ENCODE measurements around the gene RPS6KA5.

RPS6KA5 gene

DNA sequence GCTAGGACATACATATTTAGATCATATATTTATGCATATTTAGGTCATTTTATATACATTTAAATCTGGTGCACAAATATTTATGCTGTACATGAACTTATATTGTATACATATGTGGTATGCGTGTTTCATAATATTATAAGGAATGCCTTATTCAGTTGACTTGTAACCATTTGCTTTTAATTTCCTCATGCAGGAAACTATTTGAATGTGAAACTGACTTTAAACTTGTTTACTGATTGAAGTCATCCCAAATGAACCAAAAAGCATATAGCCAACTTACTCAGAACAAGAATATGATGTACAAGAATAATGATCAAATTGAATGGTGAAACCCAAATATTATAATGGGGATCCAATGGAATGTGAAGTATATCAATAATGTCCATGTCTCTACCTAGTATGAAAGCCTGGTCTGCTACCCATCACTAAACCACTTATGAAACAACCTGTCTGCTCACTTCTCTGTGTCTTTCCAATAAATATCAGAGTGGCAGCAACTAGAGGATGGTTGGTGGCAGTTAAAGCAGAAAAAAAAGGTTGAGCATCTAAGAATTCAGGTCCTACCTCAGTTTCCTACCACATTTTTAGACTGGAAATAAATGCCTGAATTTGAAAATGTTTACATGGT lies 38.3 kb downstream of the RPS6KA5 start:
- DNase-seq, result no peak

GRCh38 chr14:91021115-91021514 lies 39.3 kb downstream of the RPS6KA5 start:
- no peak for DNase-seq

- no peak for DNase-seq
Observed at GRCh38 chr14:91019673-91020072, 40.8 kb downstream of the RPS6KA5 start.

DNA sequence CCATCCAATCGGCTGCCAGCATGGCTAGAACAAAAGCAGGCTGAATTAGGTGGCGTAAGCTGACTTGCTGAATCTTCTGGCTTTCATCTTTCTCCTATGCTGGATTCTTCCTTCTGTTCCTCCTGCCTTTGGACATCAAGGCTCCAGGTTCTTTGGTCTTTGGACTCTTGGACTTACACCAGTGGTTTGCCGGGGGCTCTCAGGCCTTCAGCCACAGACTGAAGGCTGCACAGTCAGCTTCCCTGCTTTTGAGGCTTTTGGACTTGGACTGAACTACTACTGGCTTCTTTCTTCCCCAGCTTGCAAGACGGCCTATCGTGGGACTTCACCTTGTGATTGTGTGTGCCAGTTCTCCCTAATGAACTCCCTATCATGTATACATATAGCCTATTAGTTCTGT lies 42.0 kb downstream of the RPS6KA5 start:
- no peak for DNase-seq

- no peak for DNase-seq
Observed at GRCh38 chr14:91016800-91017410, 43.5 kb downstream of the RPS6KA5 start.

DNA sequence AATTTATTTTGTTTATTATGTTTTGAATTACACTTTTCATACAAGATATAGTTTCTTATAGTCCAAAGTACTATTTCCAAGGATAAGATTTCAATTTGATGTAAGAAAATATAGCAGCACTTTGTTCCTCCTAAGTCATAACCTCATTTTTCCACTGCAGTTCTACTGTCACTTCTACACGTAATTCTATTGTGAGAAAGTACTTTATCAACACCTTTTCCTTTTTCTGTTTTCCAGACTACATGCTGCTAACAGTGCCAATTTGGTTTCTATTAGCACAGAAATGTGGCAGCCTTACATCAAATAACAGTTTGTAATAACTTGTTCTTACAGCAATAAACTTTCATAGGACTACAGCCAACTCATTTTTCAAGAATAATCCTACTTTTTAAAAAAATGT lies 45.0 kb downstream of the RPS6KA5 start:
- DNase-seq, result no peak

DNA sequence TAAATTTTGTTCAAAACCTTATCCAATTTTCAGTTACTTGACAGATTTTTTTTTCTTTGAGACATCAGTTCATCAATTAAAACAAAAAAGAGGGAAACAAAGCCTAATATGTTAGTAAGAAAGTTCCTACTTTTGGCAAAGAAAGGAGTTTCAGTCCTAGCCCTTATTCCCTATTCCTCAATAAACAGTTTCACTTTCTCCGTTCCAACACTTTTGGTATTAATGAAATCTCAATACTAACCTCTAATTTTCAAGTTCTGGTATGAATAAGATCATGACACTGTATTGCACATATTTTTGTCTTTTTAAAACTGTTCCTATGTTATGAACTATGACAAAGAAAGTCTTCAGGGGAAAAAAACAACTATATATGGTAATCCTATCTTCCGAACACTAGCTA lies 48.4 kb downstream of the RPS6KA5 start:
- DNase-seq, result no peak

DNA sequence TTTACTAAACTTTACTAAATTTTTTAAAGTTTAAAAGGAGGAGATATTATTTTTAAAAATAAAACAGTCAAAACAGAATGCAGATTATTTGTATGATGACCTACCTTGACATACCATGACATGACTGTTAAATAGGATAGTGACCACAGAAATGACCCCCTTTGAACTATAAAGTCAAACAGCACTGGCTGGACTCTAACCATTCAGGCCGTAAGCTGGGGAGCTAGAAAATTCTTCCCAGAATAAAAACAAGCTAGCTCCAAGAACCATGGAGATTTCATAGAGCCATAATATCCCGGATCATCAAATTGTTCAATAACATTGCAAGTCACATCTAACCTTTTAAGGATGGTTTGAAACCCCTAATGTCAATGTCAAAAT lies 50.3 kb downstream of the RPS6KA5 start:
- DNase-seq, result no peak

DNA sequence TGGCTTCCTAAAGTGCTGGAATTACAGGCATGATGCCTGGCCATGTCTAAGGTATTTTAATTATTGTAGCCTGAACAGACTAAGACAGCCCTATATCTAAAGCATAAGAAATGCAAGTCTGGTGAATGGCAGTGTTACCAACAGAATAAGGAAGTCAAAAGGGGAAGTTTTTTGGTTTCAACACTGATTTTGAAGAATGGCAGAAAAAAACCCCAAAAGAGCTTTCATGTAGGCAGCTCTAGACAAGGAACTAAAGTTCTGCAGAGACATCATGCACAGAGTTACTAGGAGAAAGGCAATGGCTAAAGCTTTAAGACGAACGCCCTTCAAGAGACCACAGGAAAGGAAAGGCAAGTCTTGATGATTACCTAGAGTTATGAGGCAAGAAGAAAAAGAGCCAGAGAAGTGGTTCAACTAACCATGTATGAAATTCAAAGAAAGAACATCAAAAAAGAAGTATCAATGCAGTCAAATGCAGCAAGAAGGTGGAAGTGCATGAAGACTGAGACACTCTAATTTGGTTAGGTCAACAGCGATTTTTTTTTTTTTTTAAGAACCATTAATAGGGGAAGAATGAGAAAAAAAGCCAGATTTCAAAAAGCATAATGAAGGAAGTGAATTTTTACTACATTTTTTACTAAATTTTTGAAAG lies 50.8 kb downstream of the RPS6KA5 start:
- DNase-seq, result no peak

DNA sequence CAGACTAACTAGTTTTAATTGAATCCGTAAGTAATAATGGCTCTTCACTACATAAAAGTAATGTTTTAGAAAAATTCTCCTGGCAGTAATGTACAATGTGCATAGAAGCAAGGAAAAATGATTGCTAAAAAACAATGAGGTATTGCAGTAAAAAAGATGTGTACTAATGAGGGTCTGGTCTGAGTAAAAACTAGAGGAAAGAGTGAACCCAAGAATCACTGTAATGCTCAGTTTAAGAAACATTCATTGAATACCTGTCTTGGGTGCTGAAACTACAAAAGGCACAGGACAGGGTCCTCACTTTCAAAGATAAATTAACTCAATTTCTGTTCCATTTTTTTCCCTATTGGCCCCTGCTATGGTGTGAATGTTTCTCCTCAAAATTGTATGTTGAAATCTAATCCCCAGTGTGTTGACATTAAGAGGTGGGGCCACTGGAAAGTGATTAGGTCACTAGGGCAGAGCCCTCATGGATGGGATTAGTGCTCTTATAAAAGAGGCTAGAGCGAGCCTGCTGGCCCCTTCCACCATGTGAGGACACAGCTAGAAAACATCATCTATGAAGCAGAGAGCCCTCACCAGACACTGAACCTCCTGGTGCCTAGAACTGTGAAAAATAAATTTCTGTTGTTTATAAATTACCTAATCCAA lies 51.6 kb downstream of the RPS6KA5 start:
- no peak for DNase-seq

DNA sequence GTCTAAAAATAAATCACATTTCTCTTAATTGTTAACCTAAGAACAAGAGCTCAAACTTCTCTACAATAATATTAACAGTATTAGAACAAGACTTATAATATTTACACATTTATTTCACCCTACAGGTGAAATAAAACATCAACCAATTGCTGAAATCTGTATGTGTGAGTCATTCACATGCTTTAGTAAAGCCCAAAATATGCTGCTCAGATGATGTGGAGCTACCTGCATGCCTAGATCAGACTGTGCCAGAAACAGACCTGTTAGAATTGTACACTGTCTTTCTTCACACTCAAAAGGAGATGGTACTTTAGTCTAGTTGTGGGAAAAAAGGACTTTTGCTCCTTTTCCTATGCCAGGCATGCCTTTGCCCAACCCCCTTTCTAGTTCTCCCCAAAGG lies 54.7 kb downstream of the RPS6KA5 start:
- no peak for DNase-seq

DNA sequence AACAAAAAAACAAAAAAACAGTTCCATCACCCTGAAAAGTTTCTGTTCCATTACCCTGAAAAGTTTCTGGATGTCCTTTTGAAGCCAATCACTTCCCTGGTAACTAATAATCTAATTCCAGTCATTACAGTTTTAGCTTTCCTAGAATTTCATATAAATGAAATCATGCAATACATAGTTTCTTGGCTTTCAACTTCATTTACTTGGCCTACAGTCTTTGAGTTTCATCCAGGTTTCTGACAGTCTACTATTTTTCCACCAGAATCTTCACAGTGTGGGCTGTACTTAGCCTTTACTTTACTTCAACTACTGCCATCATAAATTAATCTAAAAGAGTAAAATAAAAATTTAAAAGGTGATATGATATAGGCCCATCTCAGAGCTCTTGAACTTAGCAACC lies 55.5 kb downstream of the RPS6KA5 start:
- no peak for DNase-seq

DNA sequence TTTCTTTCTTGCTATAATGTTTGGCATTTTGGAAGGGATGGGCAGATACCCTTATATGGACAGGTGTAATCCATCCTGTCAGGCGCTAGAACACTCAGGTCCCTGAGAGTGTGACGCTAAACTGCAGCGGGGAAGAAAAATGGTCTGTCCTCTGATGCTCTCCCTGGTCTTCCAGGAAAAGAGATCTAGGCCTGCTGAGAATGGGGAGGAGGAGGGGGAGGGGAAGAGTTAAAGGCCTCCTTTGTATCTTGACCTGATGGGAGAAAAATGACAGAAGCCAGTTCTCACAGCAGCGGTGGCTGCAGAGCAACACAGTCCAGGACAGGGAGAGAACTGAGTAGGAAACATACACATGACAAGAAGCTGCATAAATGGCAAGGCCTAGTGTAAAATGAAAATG lies 61.1 kb downstream of the RPS6KA5 start:
- DNase-seq, result no peak

DNA sequence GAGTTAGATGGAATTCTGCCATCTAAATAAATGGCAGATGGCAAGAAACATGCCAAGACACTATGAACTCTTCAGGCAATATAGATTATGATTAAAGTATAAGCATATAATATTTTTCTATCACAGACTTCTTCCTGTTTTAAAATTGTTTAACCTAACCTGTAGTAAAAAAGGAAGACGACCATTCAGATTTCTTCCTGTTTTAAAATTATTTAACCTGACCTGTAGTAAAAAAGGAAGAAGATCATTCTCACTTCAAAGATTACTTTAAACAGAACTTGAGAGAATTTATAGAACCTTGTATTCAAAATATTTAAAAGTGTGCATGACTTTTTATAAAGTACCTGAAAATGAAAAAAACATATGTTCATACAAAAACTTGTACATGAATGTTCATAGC lies 63.5 kb downstream of the RPS6KA5 start:
- no peak for DNase-seq

DNA sequence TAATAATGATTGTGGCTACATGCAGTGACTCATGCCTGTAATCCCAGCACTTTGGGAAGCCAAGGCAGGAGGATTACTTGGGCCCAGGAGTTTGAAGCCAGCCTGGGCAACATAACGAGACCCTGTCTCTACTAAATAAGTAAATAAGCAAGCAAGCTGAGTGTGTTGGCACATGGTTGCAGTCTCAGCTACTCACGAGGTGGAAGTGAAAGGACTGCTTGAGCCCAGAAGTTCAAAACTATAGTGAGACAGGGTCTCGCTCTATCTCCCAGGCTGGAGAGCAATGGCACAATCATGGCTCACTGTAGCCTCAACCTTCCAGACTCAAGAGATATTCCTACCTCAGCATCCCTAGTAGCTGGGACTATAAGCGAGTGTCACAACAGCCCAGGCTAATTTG lies 64.7 kb downstream of the RPS6KA5 start:
- no peak for DNase-seq

DNA sequence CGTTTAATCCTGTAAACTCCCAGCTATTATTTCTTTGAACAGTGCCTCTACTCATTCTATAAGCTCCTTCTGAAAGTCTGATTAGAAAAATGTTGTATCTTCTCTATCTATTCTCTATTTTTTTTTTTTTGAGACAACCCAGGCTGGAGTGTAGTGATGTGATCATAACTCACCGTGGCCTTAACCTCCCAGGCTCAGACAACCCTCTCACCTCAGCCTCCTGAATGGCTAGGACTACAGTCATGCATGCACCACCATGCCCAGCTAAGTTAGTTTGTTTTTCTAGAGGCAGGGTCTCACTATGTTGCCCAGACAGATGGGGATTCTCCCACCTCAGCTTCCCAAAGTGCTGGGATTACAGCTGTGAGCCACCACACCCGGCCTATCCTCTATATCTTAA lies 66.6 kb downstream of the RPS6KA5 start:
- no peak for DNase-seq

DNA sequence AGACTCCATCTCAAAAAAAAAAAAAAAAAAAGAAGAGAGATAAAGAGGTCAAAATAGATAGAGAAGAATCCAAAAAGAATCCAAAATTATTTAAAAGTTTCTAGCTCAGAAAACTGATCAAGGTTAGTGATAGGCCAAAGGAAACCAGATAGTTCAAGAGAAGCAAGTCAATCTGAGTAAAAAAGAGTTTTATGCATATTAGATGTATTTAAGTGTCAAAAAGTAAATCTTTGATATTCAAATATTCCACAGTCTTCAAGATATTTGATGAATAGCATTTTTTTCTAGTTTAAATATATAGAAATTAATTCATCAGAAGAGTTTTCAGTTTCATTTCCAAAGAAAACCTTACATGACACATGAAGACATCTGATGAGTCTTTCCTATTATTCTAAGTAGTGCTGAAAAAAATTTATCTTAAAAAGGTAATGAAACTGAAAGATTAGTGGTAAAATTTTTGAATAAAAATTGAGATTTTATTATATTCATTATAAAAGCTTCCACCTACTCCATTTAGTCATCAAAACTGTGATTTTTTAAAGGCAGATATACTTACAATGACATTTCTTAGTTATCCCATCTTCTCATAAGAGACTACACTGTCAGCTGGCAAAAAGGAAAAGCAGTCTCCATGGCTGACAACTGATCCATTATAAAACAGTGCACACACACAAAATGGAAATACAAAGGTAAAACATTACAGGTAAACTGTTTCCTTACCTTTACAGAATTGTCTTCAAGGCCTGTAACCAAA lies 68.6 kb downstream of the RPS6KA5 start:
- DNase-seq, result no peak

- no peak for DNase-seq
Observed at GRCh38 chr14:90990141-90990540, 70.3 kb downstream of the RPS6KA5 start.

DNA sequence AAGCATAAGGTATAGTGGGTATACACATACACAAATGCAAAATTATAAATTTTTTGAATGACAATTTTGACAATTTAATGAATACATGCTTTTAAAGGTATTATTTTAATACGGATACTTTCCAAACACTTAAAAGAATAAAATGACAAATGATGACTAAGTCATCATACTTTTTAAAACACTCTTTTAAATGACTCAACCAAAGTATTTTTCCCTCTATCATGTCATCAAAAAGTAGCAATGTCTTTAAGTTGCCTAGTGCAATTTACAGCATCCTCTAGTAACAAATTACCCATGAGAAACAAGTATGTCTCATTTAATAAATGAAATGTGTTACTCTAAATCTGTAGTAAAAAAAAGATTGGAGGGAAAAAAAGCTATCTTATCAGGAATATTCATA lies 73.3 kb downstream of the RPS6KA5 start:
- no peak for DNase-seq

DNA sequence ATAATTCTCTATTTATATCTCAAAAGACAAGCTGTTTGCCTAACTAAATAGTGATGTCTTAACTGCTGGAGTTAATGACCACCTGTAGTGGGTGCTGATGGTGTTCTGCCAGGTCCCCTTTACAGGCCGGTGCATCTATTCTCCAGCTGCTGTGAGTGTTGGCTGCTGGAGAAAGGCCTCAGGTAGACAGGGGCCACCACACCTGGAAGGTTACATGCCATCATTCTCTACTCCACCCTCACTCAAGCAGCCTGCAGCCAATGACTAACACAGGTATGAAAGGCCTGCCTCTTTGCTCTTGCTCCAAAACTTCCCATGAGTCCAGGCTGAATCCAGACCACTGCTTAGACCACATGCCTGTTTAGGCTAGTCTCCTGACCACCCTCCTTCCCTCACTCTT lies 73.9 kb downstream of the RPS6KA5 start:
- DNase-seq, result no peak

GRCh38 chr14:90985601-90986242 lies 74.7 kb downstream of the RPS6KA5 start:
- DNase-seq, result no peak

DNA sequence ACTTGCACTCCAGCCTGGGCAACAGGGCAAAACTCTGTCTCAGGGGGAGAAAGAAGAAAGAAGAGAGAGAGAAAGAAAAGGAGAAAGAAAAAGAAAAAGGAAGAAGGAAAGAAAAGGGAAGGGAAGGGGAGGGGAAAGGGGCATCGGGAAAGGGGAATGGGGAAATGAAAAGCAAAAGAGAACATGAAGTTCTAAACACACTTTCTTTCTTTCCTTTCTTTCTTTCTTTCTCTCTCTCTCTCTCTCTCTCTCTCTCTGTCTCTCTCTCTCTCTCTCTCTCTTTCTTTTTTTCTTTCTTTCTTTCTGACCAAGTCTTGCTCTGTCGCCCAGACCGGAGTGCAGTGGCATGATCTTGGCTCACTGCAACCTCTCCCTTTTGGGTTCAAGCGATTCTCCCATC lies 76.9 kb downstream of the RPS6KA5 start:
- DNase-seq, result no peak

DNA sequence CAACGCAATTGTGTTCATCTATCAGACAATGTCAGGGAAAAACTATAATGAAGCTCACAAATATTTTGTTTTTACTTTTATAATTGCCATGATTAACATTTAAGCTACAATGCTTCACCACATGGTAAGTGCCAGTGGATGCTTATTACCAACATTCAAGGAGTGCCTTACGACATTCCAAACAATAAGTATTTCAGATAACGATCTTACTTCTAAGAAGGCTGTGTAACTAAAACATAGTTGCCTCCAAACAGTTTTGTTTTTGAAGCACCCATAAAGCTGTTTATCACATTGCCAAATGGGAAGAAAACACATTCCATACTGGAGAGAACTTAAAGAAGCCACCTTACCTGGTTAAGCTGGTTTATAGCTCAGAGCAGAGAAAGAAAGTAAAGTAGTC lies 78.8 kb downstream of the RPS6KA5 start:
- no peak for DNase-seq
